GM12878 (cell line): Measurements from ENCODE around the gene GLS.

Source experiments
- EZH2 ChIP-seq: IDR thresholded peaks from 2 replicates; pipeline ENCODE4 v1.6.1; 2012; ENCODE audit warnings: low read depth, mild to moderate bottlenecking, control low read depth, inconsistent platforms, low read length, borderline replicate concordance; ENCODE audit not compliant: control insufficient read depth
- NRF1 ChIP-seq: conservative IDR thresholded peaks from 2 replicates; pipeline ENCODE4 v1.6.1; 2011; ENCODE audit warnings: mild to moderate bottlenecking, low read depth, low read length, improper control_type of control experiment
- POLR2A ChIP-seq: IDR thresholded peaks from 2 replicates; pipeline ENCODE4 v1.6.1; 2011; ENCODE audit warnings: low read depth, mild to moderate bottlenecking, low read length
- RBBP5 ChIP-seq: fragments of 200-600 bp; sonication (generic); conservative IDR thresholded peaks from 2 replicates; pipeline ENCODE4 v1.6.1; 2016
- RCOR1 ChIP-seq: conservative IDR thresholded peaks from 2 replicates; pipeline ENCODE4 v1.6.1; 2012; ENCODE audit warnings: low read depth, low read length, improper control_type of control experiment

DNA sequence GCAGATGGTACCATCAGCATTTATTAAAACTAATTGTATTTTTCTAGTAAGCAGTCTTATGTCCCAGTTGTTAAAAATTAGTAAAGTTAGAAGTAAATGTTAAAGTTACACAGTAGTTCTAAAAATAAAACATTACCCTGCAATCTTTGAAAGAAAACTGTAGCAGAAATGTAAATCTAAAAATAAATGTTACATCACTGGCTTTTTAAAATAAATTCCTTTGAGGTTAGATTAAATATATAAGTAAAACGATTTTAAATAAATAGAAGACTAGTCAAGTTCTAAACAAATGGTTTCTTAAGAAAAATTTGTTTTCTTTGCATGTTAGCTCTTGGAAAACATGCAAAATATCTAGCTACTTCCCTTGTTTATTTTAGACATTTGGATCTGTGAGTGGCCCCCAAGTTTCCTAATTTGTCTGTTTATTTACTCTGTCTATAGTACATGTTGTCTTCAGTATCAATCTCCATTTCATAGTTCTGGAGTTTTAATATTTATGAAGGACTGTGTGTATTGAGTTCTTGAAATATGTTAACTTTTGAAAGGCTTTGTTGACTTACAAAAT is 58.2 kb downstream of the GLS start:
- TF ChIP-seq NRF1 (no peak), RBBP5 (no peak), EZH2 (no peak), POLR2A (no peak), RCOR1 (no peak)
